GM20431 (cell line): ENCODE results near the gene PPOX.

Experiments
- in situ Hi-C: fragments of 300-500 bp; cut with MseI, MboI; formaldehyde crosslinking; loops from one replicate; pipeline ENCODE4 v1.15.0; 2020; ENCODE audit warnings: low sequenced_read_pairs; ENCODE audit not compliant: unreplicated experiment

PPOX gene

GRCh38 chr1:161173711-161174110 lies 7.5 kb downstream of the PPOX start:
- in situ Hi-C loops: no loop called here

GRCh38 chr1:161174911-161175310 lies 8.7 kb downstream of the PPOX start:
- in situ Hi-C loops: no loop called here

GRCh38 chr1:161175771-161176453 lies 9.7 kb downstream of the PPOX start:
- in situ Hi-C loops: no loop called here

- in situ Hi-C loops: no loop called here
These were observed 10.4 kb downstream of the PPOX start for GRCh38 chr1:161176468-161177111.

DNA sequence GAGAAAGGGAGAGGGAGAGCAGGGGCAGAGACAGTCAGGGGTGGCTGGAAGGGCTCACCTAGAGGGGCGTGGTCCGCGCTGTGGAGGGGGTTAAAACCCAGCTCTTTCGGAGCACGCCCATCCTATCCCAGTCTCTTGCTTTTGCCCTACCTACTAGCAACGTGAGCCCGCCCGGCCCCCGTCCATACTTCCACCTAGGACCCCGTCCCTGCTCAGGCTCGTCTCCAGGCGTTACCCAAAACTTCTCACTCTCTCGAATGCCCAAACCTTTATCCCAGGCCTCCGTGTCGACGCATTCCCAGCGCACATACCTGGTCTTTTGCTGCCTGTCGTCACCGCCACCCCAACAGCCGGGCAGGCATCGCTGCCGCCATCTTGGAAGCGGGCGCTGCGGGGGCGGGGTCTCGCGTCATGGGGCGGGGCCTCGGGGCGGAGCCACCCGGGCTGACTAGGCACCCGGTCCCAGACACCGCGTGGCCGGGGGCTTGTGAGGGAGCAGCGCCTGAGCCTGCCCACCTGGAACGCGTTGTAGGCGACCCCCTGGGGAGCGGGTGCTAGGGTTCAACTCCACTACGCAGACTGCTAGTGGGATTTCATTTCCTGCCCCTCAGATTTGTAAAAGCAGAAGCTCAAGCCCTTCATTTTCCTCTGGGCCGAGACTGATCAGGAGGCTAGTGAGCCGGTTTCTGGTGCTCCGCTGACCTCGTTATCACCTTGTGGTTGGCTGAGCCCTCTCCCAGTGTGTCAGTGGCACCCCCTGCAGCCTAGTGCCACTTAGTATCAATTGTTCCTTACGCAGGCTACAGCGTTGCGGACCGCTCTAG lies 11.1 kb downstream of the PPOX start, which contains the start of gene B4GALT3:
Gene B4GALT3, minus strand, starts transcription at position 396 of the 824 bp plus-strand sequence. CDS start 1,447 bp downstream, outside the sequence.
- in situ Hi-C loops: no loop called here

- in situ Hi-C loops: no loop called here
These were observed 11.7 kb downstream of the PPOX start for GRCh38 chr1:161177936-161178244.

- in situ Hi-C loops: no loop called here
These were observed 13.5 kb downstream of the PPOX start for GRCh38 chr1:161179698-161180097.

- in situ Hi-C loops: no loop called here
These were observed 14.4 kb downstream of the PPOX start for GRCh38 chr1:161180639-161181038.

DNA sequence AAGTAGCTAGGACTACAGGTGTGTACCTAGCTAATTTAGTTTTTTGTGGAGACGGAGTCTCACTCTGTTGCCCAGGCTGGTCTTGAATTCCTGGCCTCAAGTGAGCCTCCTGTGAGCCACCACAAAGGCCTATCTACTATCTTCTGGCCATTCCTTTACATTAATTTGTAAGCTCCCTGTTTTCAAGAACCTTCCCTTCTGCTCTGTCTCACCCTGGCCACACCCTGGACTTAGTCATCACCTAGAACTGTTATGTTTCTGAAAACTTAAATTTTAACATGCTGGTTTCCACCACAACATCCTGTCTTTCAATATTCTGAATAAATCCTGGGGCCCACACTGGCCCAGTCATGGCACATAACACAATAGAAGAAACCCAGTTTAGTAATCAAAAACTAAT lies 16.0 kb downstream of the PPOX start:
- in situ Hi-C loops: no loop called here

- in situ Hi-C loops: no loop called here
These were observed 19.1 kb downstream of the PPOX start for GRCh38 chr1:161185282-161185682.

- in situ Hi-C loops: no loop called here
These were observed 19.6 kb downstream of the PPOX start for GRCh38 chr1:161185732-161186311.

GRCh38 chr1:161187311-161187710 lies 21.1 kb downstream of the PPOX start:
- in situ Hi-C loops: no loop called here

- in situ Hi-C loops: no loop called here
These were observed 22.2 kb downstream of the PPOX start for GRCh38 chr1:161188381-161188780.

DNA sequence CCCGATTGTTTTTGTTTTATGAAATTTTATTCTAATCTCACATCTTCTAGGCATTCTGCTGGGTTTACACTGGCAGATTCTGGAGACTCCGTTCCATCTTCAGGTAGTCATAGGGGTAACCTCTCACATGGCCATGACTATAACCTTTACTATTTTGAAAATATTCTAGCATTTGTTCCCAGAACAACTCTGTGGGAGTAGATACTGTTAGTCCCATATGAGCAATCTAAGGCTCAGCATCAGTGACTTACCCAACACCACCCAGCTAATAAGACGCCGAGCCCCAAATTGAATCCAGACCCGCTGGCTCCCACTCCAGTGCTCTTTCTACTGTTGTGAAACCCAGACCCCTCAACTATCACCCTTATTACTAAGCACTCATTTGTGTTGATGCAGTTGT lies 22.8 kb downstream of the PPOX start:
- in situ Hi-C loops: no loop called here

GRCh38 chr1:161190962-161191521 lies 24.8 kb downstream of the PPOX start:
- in situ Hi-C loops: no loop called here

DNA sequence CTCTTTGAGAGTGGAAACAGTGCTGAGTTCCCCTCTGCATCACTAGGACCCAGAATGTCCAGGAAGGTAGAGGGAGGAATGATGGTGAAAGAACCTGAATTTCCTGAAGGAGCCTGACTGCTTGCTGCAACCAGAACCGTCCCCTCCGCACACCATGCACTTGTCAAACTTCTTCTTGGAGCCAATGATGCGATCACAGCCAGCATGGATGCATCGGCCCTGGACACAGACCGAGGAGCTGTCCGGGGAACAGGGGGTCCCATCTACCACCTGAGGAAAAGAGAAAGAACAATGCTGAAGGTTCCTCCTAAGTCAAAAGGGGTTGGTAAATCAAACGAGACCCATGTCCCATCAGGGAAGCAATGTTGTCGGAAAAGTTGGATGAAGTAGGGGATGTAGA lies 25.7 kb downstream of the PPOX start:
- in situ Hi-C loops: no loop called here

DNA sequence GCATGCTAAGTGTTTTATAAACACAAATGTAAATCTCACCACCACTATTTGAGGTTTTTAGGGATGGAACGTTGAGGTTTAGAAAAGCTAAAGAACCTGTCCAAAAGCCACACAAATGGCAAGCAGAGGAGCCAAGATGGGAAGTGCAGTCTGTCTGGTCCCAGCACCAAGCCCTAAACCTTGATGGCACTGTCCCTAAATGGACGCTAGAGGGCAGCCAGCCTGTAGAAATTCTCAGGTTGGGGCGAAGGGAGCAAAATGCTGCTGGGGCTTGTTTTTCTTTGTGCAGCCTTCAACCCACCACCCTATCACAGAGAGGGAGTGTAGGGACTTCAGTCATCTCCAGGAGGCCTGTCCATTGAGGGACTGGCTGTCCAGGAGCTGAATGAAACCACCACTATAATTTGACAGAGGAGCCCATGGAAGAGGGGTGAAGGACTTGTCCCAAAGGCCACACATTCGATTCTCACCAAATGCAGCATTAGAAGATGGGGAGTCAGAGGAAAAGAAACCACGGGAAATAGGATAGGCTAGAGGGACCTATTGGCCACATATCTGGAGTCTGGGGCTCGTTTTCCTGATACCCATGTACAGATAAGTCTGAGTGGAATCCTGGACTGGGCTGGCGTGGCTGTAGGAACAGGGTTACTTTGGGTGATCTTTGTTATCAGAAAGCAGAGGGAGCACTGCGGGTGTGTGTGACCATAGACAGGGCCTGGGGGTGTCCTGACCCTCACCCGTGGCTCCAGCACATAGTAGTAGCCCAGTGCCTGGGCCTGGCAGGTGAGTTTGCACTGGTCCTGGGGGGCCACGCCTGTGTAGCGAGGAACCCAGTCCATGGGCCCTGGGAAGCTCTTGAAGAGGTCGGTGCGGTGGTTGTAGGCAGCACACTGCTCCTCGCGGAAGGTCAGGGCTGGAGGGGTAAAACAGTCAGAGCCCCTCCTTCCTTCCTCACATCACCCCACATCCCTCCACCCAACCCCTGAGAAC lies 26.5 kb downstream of the PPOX start:
- in situ Hi-C loops: no loop called here

GRCh38 chr1:161193561-161194235 lies 27.5 kb downstream of the PPOX start:
- in situ Hi-C loops: no loop called here

GRCh38 chr1:161195171-161195570 lies 28.9 kb downstream of the PPOX start:
- in situ Hi-C loops: no loop called here
